Glomerular visceral epithelial cell (primary cell): ENCODE measurements around the gene SLC1A4.
A peak's percentile ranks its signal among the peaks of the same experiment; 100 is the strongest.

Experiments
- DNase-seq: peaks from one replicate; pipeline ENCODE4 v3.0.0-alpha.2; 2016; ENCODE audit errors: extremely low spot score

Gene SLC1A4

GRCh38 chr2:65053199-65053598 is 64.0 kb downstream of the SLC1A4 start:
- no peak for DNase-seq

GRCh38 chr2:65054749-65055421 is 65.7 kb downstream of the SLC1A4 start:
- DNase-seq: no peak

GRCh38 chr2:65055422-65056214 is 66.4 kb downstream of the SLC1A4 start:
- DNase-seq: no peak

- peak; percentile 95 for DNase-seq
These were observed 67.2 kb downstream of the SLC1A4 start, which contains the start of gene CEP68 for GRCh38 chr2:65056215-65057053. Gene CEP68, plus strand, starts transcription at chr2:65056416. Its CDS starts 13,029 bp downstream, at chr2:65069445.

- no peak for DNase-seq
These were observed 67.8 kb downstream of the SLC1A4 start for GRCh38 chr2:65057054-65057375.

- peak; percentile 45 for DNase-seq
These were observed 68.3 kb downstream of the SLC1A4 start for GRCh38 chr2:65057391-65058052.

- DNase-seq: no peak
These were observed 69.9 kb downstream of the SLC1A4 start for GRCh38 chr2:65059071-65059470.

- no peak for DNase-seq
These were observed 72.1 kb downstream of the SLC1A4 start for GRCh38 chr2:65061146-65061909.

GRCh38 chr2:65061910-65062339 is 72.7 kb downstream of the SLC1A4 start:
- no peak for DNase-seq

GRCh38 chr2:65062843-65063825 is 73.9 kb downstream of the SLC1A4 start:
- no peak for DNase-seq

- DNase-seq: peak; percentile 55
These were observed 75.7 kb downstream of the SLC1A4 start for GRCh38 chr2:65064728-65065552.

GRCh38 chr2:65067806-65068553 is 78.8 kb downstream of the SLC1A4 start:
- no peak for DNase-seq

- no peak for DNase-seq
These were observed 80.2 kb downstream of the SLC1A4 start for GRCh38 chr2:65069439-65069824.

GRCh38 chr2:65070172-65070830 is 81.1 kb downstream of the SLC1A4 start:
- peak; percentile 43 for DNase-seq

- no peak for DNase-seq
These were observed 81.7 kb downstream of the SLC1A4 start for GRCh38 chr2:65070856-65071255.

- no peak for DNase-seq
These were observed 82.4 kb downstream of the SLC1A4 start for GRCh38 chr2:65071499-65072180.
